CD4-positive, alpha-beta T cell (primary cell): Measurements from ENCODE around the gene HDHD3. TPM values are rescaled to one million over a fixed set of nuclear protein-coding genes. Genes with fewer than 3 reads are reported as not detected.

ENCODE experiments used
- ATAC-seq: fragments of 200-7000 bp; cut with Tn5 transposase; one replicate; pipeline ENCODE4 v1.10.0; 2022; ENCODE audit warnings: mild to moderate bottlenecking; ENCODE audit not compliant: poor library complexity
- CTCF ChIA-PET: fragments of 350-600 bp; sonication (Branson Sonifier 250); formaldehyde crosslinking; loops from one replicate; lab custom pipeline; 2021; ENCODE audit warnings: antibody characterized with exemption, inconsistent platforms; lab: Charles Lee
- POLR2A ChIA-PET: fragments of 350-600 bp; sonication (Branson Sonifier 250); formaldehyde crosslinking; loops from one replicate; lab custom pipeline; 2021; ENCODE audit warnings: antibody characterized with exemption, inconsistent platforms; lab: Charles Lee
- DNase-seq, 14 experiments: peaks; one replicate each; pipeline ENCODE4 v3.0.0-alpha.2; 2013 to 2020; ENCODE audit warnings: mixed read lengths in 2 of 14
- H3K27ac ChIP-seq, 2 donors: one replicate each; pipeline versions ENCODE4 v1.5.1 to v1.7.0; 2013; ENCODE audit warnings: low read length in 2 of 2, low read depth in 1 of 2, mild to moderate bottlenecking in 1 of 2
- H3K27me3 ChIP-seq, 2 experiments: 1 replicate in 1 of 2; 2 replicates in 1 of 2; pipeline versions ENCODE4 v1.6.1 to v1.7.0; 2013; ENCODE audit warnings: low read length in 2 of 2, control low read depth in 1 of 2, mild to moderate bottlenecking in 1 of 2, moderate library complexity in 1 of 2; ENCODE audit not compliant: insufficient read depth in 2 of 2, control insufficient read depth in 1 of 2
- H3K36me3 ChIP-seq: one replicate; pipeline ENCODE4 v1.6.1; 2013; ENCODE audit warnings: low read length, control low read depth; ENCODE audit not compliant: insufficient read depth
- H3K4me1 ChIP-seq: one replicate; pipeline ENCODE4 v1.6.1; 2013; ENCODE audit warnings: low read length, control low read depth; ENCODE audit not compliant: insufficient read depth
- H3K4me3 ChIP-seq: one replicate; pipeline ENCODE4 v1.5.1; 2013; ENCODE audit warnings: mild to moderate bottlenecking, low read length, moderate library complexity
- H3K9me3 ChIP-seq, 2 experiments: 1 replicate in 1 of 2; 2 replicates in 1 of 2; pipeline versions ENCODE4 v1.6.1 to v1.7.0; 2013; ENCODE audit warnings: low read length in 2 of 2, mild to moderate bottlenecking in 2 of 2, control low read depth in 1 of 2, moderate library complexity in 1 of 2; ENCODE audit not compliant: control insufficient read depth in 1 of 2, insufficient read depth in 1 of 2
- H3K27ac Mint-ChIP-seq: one replicate; pipeline ENCODE4 v1.8.0; 2020; ENCODE audit warnings: mixed read lengths
- H3K27me3 Mint-ChIP-seq: one replicate; pipeline ENCODE4 v1.8.0; 2021; ENCODE audit warnings: mixed read lengths
- H3K36me3 Mint-ChIP-seq: one replicate; pipeline ENCODE4 v1.8.0; 2021; ENCODE audit warnings: low read depth, mixed read lengths
- H3K4me1 Mint-ChIP-seq: one replicate; pipeline ENCODE4 v1.8.0; 2021; ENCODE audit warnings: low read depth, mixed read lengths
- H3K4me3 Mint-ChIP-seq: one replicate; pipeline ENCODE4 v1.8.0; 2020; ENCODE audit warnings: mild to moderate bottlenecking, mixed read lengths
- H3K9me3 Mint-ChIP-seq: one replicate; pipeline ENCODE4 v1.8.0; 2020; ENCODE audit warnings: mixed read lengths
- CTCF ChIP-seq: fragments of 200-600 bp; IDR thresholded peaks from one replicate; pipeline ENCODE4 v1.8.0; 2022; ENCODE audit warnings: antibody characterized with exemption, mild to moderate bottlenecking
- intact Hi-C, 2 experiments: fragments of 100-400 bp; cut with DNase I in 1 of 2; cut with micrococcal nuclease in 1 of 2; formaldehyde crosslinking; loops; one replicate each; pipeline versions ENCODE4 v1.15.1 to v1.9.0; 2023 to 2025; cut with DNase I, micrococcal nuclease
- total RNA-seq, 174 experiments: library from RNA in 2 of 174; stranded (reverse) in 2 of 174; gene quantifications; one replicate each; pipeline ENCODE4 v1.2.3 and lab custom pipeline; 2021 to 2026

Gene HDHD3
- total RNA-seq, 2 experiments from 2014 or later: 12.8 to 13.2 TPM

GRCh38 chr9:113389451-113389850, 12.7 kb upstream of the HDHD3 start:
- intact Hi-C loops: no loop called here
- Histone ChIP-seq H3K36me3 (peaks cover 52% of the 10 kb centered on the region), H3K27me3 (no peaks in the 10 kb centered on the region), H3K27ac (no peak overlapping the region), H3K4me1 (no peaks in the 10 kb centered on the region), H3K4me3 (no peak overlapping the region), H3K9me3 (no peaks in the 10 kb centered on the region)
- H3K4me1 Mint-ChIP-seq: no peaks in the 10 kb centered on the region
- H3K27me3 Mint-ChIP-seq: no peaks in the 10 kb centered on the region
- H3K9me3 Mint-ChIP-seq: no peaks in the 10 kb centered on the region
- no peak overlapping the region for H3K27ac Mint-ChIP-seq
- no peak for ATAC-seq
- CTCF ChIA-PET: no interaction called here
- no peak for DNase-seq
- no peak for TF ChIP-seq CTCF
- POLR2A ChIA-PET: interaction anchor here (0.6 kb wide), 1 partner anchor 1018 kb away, joined by 3 read pairs; no protein-coding TSS in a partner anchor
- H3K4me3 Mint-ChIP-seq: no peak overlapping the region
- peaks cover 56% of the 10 kb centered on the region for H3K36me3 Mint-ChIP-seq

GRCh38 chr9:113388833-113389232, 12.0 kb upstream of the HDHD3 start:
- POLR2A ChIA-PET: interaction anchor here (0.6 kb wide), 1 partner anchor 1018 kb away, joined by 3 read pairs; no protein-coding TSS in a partner anchor
- H3K36me3 Mint-ChIP-seq: peaks cover 56% of the 10 kb centered on the region

GRCh38 chr9:113387560-113388230, 10.9 kb upstream of the HDHD3 start:
- Mint-ChIP-seq H3K27ac (no peak overlapping the region), H3K9me3 (no peaks in the 10 kb centered on the region), H3K4me1 (no peaks in the 10 kb centered on the region), H3K27me3 (no peaks in the 10 kb centered on the region), H3K4me3 (no peak overlapping the region), H3K36me3 (peaks cover 56% of the 10 kb centered on the region)
- no peak overlapping the region for H3K4me3 ChIP-seq
- DNase-seq: no peak
- intact Hi-C loops: no loop called here
- H3K4me1 ChIP-seq: no peaks in the 10 kb centered on the region
- ChIA-PET CTCF (no interaction called here), POLR2A (no interaction called here)
- TF ChIP-seq CTCF: no peak
- H3K9me3 ChIP-seq: no peaks in the 10 kb centered on the region
- peaks cover 46% of the 10 kb centered on the region for H3K36me3 ChIP-seq
- no peak for ATAC-seq
- H3K27me3 ChIP-seq: no peaks in the 10 kb centered on the region
- H3K27ac ChIP-seq: no peak overlapping the region

More at GRCh38 chr9:113388833-113389232, 12.0 kb upstream of the HDHD3 start:
- ATAC-seq (no peak), DNase-seq (no peak)
- Mint-ChIP-seq H3K27me3 (no peaks in the 10 kb centered on the region), H3K4me1 (no peaks in the 10 kb centered on the region), H3K9me3 (no peaks in the 10 kb centered on the region), H3K27ac (no peak overlapping the region), H3K4me3 (no peak overlapping the region)
- no peak for TF ChIP-seq CTCF
- Histone ChIP-seq H3K27me3 (no peaks in the 10 kb centered on the region), H3K27ac (no peak overlapping the region), H3K4me3 (no peak overlapping the region), H3K4me1 (no peaks in the 10 kb centered on the region), H3K36me3 (peaks cover 52% of the 10 kb centered on the region), H3K9me3 (no peaks in the 10 kb centered on the region)
- intact Hi-C loops: no loop called here
- CTCF ChIA-PET: no interaction called here
